Measurements from ENCODE around the gene HFE. TPM values are rescaled to one million over a fixed set of nuclear protein-coding genes. Genes with fewer than 3 reads are reported as not detected.

Gene HFE
- total and polyA plus RNA-seq, 10 of the 15 experiments (the other 5 are each of a cell fraction or from before 2014, with no cell fraction given), result 0.52 to 5.9 (median 1.7) TPM

DNA sequence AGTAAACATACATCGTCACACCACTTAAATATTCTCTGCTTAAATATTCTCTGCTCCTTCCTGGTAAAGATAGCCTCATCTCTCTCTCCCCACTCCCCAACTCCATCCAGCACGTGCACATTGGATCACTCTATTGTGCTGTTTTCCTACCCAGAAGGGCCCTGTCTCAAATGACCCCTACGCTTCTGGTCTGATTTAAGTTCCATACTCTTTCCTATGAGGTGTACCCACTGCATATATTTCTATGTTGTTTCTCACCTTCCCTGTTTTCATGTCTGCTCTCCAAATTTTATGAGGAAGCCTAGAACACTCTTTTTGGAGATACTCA lies 53.7 kb downstream of the HFE start (continued):
- TF ChIP-seq, protein P1, sequence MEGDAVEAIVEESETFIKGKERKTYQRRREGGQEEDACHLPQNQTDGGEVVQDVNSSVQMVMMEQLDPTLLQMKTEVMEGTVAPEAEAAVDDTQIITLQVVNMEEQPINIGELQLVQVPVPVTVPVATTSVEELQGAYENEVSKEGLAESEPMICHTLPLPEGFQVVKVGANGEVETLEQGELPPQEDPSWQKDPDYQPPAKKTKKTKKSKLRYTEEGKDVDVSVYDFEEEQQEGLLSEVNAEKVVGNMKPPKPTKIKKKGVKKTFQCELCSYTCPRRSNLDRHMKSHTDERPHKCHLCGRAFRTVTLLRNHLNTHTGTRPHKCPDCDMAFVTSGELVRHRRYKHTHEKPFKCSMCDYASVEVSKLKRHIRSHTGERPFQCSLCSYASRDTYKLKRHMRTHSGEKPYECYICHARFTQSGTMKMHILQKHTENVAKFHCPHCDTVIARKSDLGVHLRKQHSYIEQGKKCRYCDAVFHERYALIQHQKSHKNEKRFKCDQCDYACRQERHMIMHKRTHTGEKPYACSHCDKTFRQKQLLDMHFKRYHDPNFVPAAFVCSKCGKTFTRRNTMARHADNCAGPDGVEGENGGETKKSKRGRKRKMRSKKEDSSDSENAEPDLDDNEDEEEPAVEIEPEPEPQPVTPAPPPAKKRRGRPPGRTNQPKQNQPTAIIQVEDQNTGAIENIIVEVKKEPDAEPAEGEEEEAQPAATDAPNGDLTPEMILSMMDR (IDR thresholded peaks at IDR 0.05 in 2 of 3, conservative IDR thresholded peaks at IDR 0.05 in 1 of 3; ENCODE audit: control insufficient read depth in 2 of 3, extremely low read depth in 1 of 3, insufficient read depth in 1 of 3, low read depth in 3 of 3, low read length in 3 of 3), result no peak
- no peak for TF ChIP-seq NRF1 (conservative IDR thresholded peaks at IDR 0.05; ENCODE audit: low read depth, low read length)
- TF ChIP-seq NFIC (IDR thresholded peaks at IDR 0.05; ENCODE audit: low read depth, low read length), result no peak

DNA sequence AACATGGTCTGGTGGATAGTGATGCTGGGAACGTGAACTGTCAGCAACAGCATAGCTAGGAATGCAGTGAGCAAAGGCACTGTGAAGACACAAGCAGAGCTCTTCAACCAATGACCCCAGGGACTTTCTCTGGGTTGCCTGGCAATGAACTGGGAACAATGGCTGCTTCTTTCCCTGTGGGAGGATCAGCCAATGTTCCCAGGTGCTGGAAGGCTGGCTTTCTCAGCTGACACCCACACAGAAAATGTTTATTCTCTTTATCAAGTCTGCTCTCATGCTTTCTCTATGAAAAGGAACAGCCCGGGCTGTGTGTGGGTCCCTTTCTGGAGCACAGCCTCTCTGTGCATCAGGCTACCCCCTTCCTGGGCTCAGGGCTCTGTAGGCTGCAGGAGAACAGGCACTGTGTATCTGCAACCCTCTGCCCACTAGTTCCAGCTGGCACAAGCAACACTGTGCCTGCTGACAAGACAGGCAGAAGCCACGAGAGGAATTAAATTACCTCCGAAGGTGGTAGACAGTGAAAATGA lies 54.2 kb downstream of the HFE start:
- H3K27me3 ChIP-seq (replicated peaks in 1 of 2; ENCODE audit: control insufficient read depth in 2 of 2, insufficient read depth in 2 of 2, low read length in 1 of 2), result no peaks in the 10 kb centered on the region
- no peak overlapping the region for H3K9ac ChIP-seq (ENCODE audit: control insufficient read depth, insufficient read depth, low read length)
- in situ Hi-C loops (cut with MboI), result no loop called here
- H3K27ac ChIP-seq (ENCODE audit: control insufficient read depth, insufficient read depth), result no peak overlapping the region
- FAIRE-seq, result no peak
- no peak overlapping the region for H3K4me2 ChIP-seq (ENCODE audit: control insufficient read depth, insufficient read depth)
- H2AFZ ChIP-seq (ENCODE audit: control insufficient read depth, low read depth, low read length), result no peak overlapping the region
- H4K20me1 ChIP-seq (ENCODE audit: control insufficient read depth, insufficient read depth), result no peaks in the 10 kb centered on the region
- peaks cover 0 to 3% of the 10 kb centered on the region in 2 experiments; a peak in 3 of 4 replicates for H3K36me3 ChIP-seq (ENCODE audit: control insufficient read depth in 2 of 2, insufficient read depth in 2 of 2, low read length in 1 of 2)
- H3K9me3 ChIP-seq (replicated peaks; ENCODE audit: control insufficient read depth, insufficient read depth, low read length), result no peaks in the 10 kb centered on the region
- CTCF ChIA-PET, result interaction anchor here (0.7 kb wide), 1 partner anchor 44 kb away, joined by 3 read pairs; no protein-coding TSS in a partner anchor
- no TSS peak for BruUV-seq (replicated peaks)
- 85% methylated on average over 4 of the region's 4 CpGs for WGBS (ENCODE audit: insufficient coverage, insufficient replicate concordance, low lambda C conversion rate, missing lambda C conversion rate)
- SMC1A ChIA-PET (ENCODE audit: uncharacterized antibody, unreplicated experiment), result interaction anchor here (0.9 to 1.2 kb wide), 2 partner anchors 13 to 14 kb away, joined by 3 to 6 read pairs; no protein-coding TSS in a partner anchor
- H3K4me1 ChIP-seq (ENCODE audit: control insufficient read depth, insufficient read depth, low read length), result no peaks in the 10 kb centered on the region; the same call in 1 of the 2 replicates
- POLR2A ChIA-PET, result no interaction called here
- TF ChIP-seq JUNB (IDR thresholded peaks at IDR 0.05) (no peak), CBFB (IDR thresholded peaks at IDR 0.05; ENCODE audit: low read depth) (no peak), NFIC (IDR thresholded peaks at IDR 0.05; ENCODE audit: low read depth, low read length) (no peak), TCF12 (IDR thresholded peaks at IDR 0.05; ENCODE audit: low read depth, low read length) (no peak), STAT3 (IDR thresholded peaks at IDR 0.05; ENCODE audit: low read depth, low read length) (no peak), SPI1 (IDR thresholded peaks at IDR 0.05; ENCODE audit: borderline replicate concordance, insufficient read depth, low read depth, low read length) (no peak), IRF4 (IDR thresholded peaks at IDR 0.05; ENCODE audit: low read depth, low read length) (no peak), SIX5 (IDR thresholded peaks at IDR 0.05; ENCODE audit: low read depth, low read length, severe bottlenecking) (no peak), EGR1 (IDR thresholded peaks at IDR 0.05; ENCODE audit: borderline replicate concordance in 1 of 2, low read depth in 2 of 2, low read length in 2 of 2) (no peak), STAT1 (conservative IDR thresholded peaks at IDR 0.05) (no peak), SP1 (IDR thresholded peaks at IDR 0.05; ENCODE audit: low read depth, low read length) (no peak), MTA2 (IDR thresholded peaks at IDR 0.05; ENCODE audit: low read depth) (no peak), TARDBP (IDR thresholded peaks at IDR 0.05; ENCODE audit: borderline replicate concordance) (no peak), EZH2 (IDR thresholded peaks at IDR 0.05; ENCODE audit: borderline replicate concordance, control insufficient read depth, low read depth, low read length) (no peak), LARP7 (IDR thresholded peaks at IDR 0.05) (no peak)
- TF ChIP-seq, protein P2, sequence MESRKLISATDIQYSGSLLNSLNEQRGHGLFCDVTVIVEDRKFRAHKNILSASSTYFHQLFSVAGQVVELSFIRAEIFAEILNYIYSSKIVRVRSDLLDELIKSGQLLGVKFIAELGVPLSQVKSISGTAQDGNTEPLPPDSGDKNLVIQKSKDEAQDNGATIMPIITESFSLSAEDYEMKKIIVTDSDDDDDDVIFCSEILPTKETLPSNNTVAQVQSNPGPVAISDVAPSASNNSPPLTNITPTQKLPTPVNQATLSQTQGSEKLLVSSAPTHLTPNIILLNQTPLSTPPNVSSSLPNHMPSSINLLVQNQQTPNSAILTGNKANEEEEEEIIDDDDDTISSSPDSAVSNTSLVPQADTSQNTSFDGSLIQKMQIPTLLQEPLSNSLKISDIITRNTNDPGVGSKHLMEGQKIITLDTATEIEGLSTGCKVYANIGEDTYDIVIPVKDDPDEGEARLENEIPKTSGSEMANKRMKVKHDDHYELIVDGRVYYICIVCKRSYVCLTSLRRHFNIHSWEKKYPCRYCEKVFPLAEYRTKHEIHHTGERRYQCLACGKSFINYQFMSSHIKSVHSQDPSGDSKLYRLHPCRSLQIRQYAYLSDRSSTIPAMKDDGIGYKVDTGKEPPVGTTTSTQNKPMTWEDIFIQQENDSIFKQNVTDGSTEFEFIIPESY (IDR thresholded peaks at IDR 0.05), result no peak
- no peak for DNase-seq (ENCODE audit: low read depth, low spot score)
- H3K4me3 ChIP-seq, result no peak overlapping the region
- RAD21 ChIA-PET (ENCODE audit: unreplicated experiment), result no interaction called here
- no peaks in the 10 kb centered on the region; the same call in 1 of the 2 replicates for H3K79me2 ChIP-seq (ENCODE audit: control insufficient read depth, insufficient read depth, low read length)
- ATAC-seq, result no peak
- intact Hi-C loops (cut with micrococcal nuclease; ENCODE audit: unreplicated experiment), result no loop called here

Measured in GM12878 (cell line).